Parietal lobe (tissue), 1 donor: ENCODE results near the gene MIOS. TPM values are rescaled to one million over a fixed set of nuclear protein-coding genes. Genes with fewer than 3 reads are reported as not detected.

Experiments
- total RNA-seq: library from RNA; depleted of rRNA; stranded (reverse); fragments of >200 nt; gene quantifications from one replicate; pipeline ENCODE4 v1.2.3, GENCODE V29; 2014

MIOS gene
- total RNA-seq = 76.1 TPM

GRCh38 chr7:7566651-7567611 lies at the start of gene MIOS:
Gene MIOS, plus strand, starts transcription at chr7:7566884. Its CDS starts 5,592 bp downstream, at chr7:7572476.

GRCh38 chr7:7535691-7536090 lies 31.0 kb upstream of the MIOS start, which contains the start of gene COL28A1:
Gene COL28A1, minus strand, starts transcription at chr7:7535873. Its CDS starts 2,998 bp downstream, at chr7:7532875.

GRCh38 chr7:7640221-7641128 lies 73.8 kb downstream of the MIOS start, which contains the start of gene UMAD1:
Gene UMAD1, plus strand, starts transcription at chr7:7640752. Its CDS starts 32,620 bp downstream, at chr7:7673372.

Other genes starting within 250 kb of the MIOS start
- gene COL28A1, start 31.0 kb upstream of the MIOS start, total RNA-seq = 1.3 TPM
- gene UMAD1, start 73.9 kb downstream of the MIOS start, total RNA-seq = 11.3 TPM
- 9.4 TPM for gene RPA3, start 151.7 kb downstream of the MIOS start, total RNA-seq